Endothelial cell of umbilical vein (primary cell): ENCODE measurements around the gene CTNNA2. TPM values are rescaled to one million over a fixed set of nuclear protein-coding genes. Genes with fewer than 3 reads are reported as not detected.

Experiments
- BruUV-seq: library from RNA; stranded (reverse); fragments of 400-500 nt; replicated peaks from 2 replicates; lab custom pipeline; 2021; lab: Mats Ljungman, UMichigan
- CTCF ChIA-PET: fragments of 300-600, 350-600 bp; sonication (Branson Sonifier 250); formaldehyde crosslinking; loops from one replicate; lab custom pipeline; 2021; ENCODE audit warnings: antibody characterized with exemption, inconsistent platforms; lab: Charles Lee
- POLR2A ChIA-PET: fragments of 300-600, 350-600 bp; sonication (Branson Sonifier 250); formaldehyde crosslinking; loops from one replicate; lab custom pipeline; 2021; ENCODE audit warnings: antibody characterized with exemption, inconsistent platforms; lab: Charles Lee
- DNase-seq: peaks from one replicate; pipeline ENCODE4 v3.0.0-alpha.2; 2011; ENCODE audit warnings: low read depth, low spot score
- FAIRE-seq: peaks from 2 replicates; lab custom pipeline; 2011; peaks lifted over from hg19 to GRCh38; lab: Jason Lieb, UNC
- H2AFZ ChIP-seq: 2 replicates; pipeline ENCODE4 v1.6.0; 2012; ENCODE audit warnings: low read depth, low read length, control low read depth, inconsistent platforms
- H3K27ac ChIP-seq: 2 replicates; pipeline ENCODE4 v1.5.1; 2011; ENCODE audit warnings: low read depth, mild to moderate bottlenecking, control low read depth, low read length, moderate library complexity; ENCODE audit not compliant: insufficient read depth
- H3K27me3 ChIP-seq, 2 experiments: 2 replicates each; pipeline versions ENCODE4 v1.6.0 to v1.6.1; 2011; ENCODE audit warnings: low read length in 2 of 2, mixed read lengths in 1 of 2; ENCODE audit not compliant: control insufficient read depth in 2 of 2, insufficient read depth in 2 of 2
- H3K36me3 ChIP-seq, 2 experiments: 2 replicates in 1 of 2; 3 replicates in 1 of 2; pipeline ENCODE4 v1.5.1; 2011; ENCODE audit warnings: low read length in 2 of 2, mild to moderate bottlenecking in 1 of 2, moderate library complexity in 1 of 2; ENCODE audit not compliant: control insufficient read depth in 2 of 2, insufficient read depth in 2 of 2; ENCODE audit errors: extremely low read depth in 1 of 2
- H3K4me1 ChIP-seq: 3 replicates; pipeline ENCODE4 v1.5.1; 2011; ENCODE audit warnings: mild to moderate bottlenecking, low read length; ENCODE audit not compliant: control insufficient read depth, insufficient read depth; ENCODE audit errors: extremely low read depth
- H3K4me2 ChIP-seq: 2 replicates; pipeline ENCODE4 v1.6.1; 2011; ENCODE audit warnings: low read length, control low read depth, mixed read lengths; ENCODE audit not compliant: insufficient read depth
- H3K4me3 ChIP-seq, 3 experiments: fragments of 200-600 bp in 1 of 3; sonication (generic), shearing (Covaris generic) in 1 of 3; replicated peaks in 1 of 3; 2 replicates each; pipeline ENCODE4 v1.5.1; 2011 to 2016; ENCODE audit warnings: control low read depth in 3 of 3, low read length in 3 of 3, mild to moderate bottlenecking in 2 of 3, inconsistent platforms in 1 of 3, low read depth in 1 of 3, moderate library complexity in 1 of 3; ENCODE audit not compliant: insufficient read depth in 1 of 3
- H3K79me2 ChIP-seq: 2 replicates; pipeline ENCODE4 v1.6.0; 2012; ENCODE audit warnings: low read length, inconsistent platforms; ENCODE audit not compliant: control insufficient read depth, insufficient read depth
- H3K9ac ChIP-seq: replicated peaks from 2 replicates; pipeline ENCODE3; 2011; ENCODE audit warnings: low read length, control low read depth; ENCODE audit not compliant: insufficient read depth; ENCODE audit errors: extremely low read depth
- H3K9me1 ChIP-seq: replicated peaks from 3 replicates; pipeline ENCODE4 v1.6.0; 2011; ENCODE audit warnings: mild to moderate bottlenecking, low read length; ENCODE audit not compliant: control insufficient read depth, insufficient read depth; ENCODE audit errors: extremely low read depth
- H3K9me3 ChIP-seq: replicated peaks from 2 replicates; pipeline ENCODE4 v1.5.1; 2012; ENCODE audit warnings: low read length, inconsistent platforms; ENCODE audit not compliant: control insufficient read depth, insufficient read depth
- H4K20me1 ChIP-seq: replicated peaks from 2 replicates; pipeline ENCODE3; 2011; ENCODE audit warnings: mild to moderate bottlenecking, low read length; ENCODE audit not compliant: control insufficient read depth, insufficient read depth; ENCODE audit errors: extremely low read depth
- CTCF ChIP-seq, 2 donors: IDR thresholded peaks; 1 replicate in 1 of 2; 2 replicates in 1 of 2; pipeline ENCODE4 v1.5.1; 2011; ENCODE audit warnings: low read length in 2 of 2, mild to moderate bottlenecking in 2 of 2, moderate library complexity in 2 of 2, control low read depth in 1 of 2, inconsistent platforms in 1 of 2, low read depth in 1 of 2; ENCODE audit not compliant: insufficient read depth in 1 of 2; ENCODE audit errors: extremely low read depth in 1 of 2
- EZH2 ChIP-seq: IDR thresholded peaks from 2 replicates; pipeline ENCODE4 v1.6.1; 2012; ENCODE audit warnings: borderline replicate concordance, low read depth, mild to moderate bottlenecking, moderate library complexity, low read length, inconsistent platforms; ENCODE audit not compliant: severe bottlenecking
- FOS ChIP-seq: IDR thresholded peaks from 2 replicates; pipeline ENCODE4 v1.6.1; 2011; ENCODE audit warnings: mild to moderate bottlenecking, low read length, moderate library complexity, borderline replicate concordance; ENCODE audit not compliant: insufficient read depth
- GATA2 ChIP-seq: IDR thresholded peaks from 2 replicates; pipeline ENCODE4 v1.7.0; 2011; ENCODE audit warnings: low read depth, mild to moderate bottlenecking, moderate library complexity, mixed read lengths, low read length; ENCODE audit not compliant: insufficient read length, insufficient read depth
- JUN ChIP-seq: IDR thresholded peaks from 2 replicates; pipeline ENCODE4 v1.6.1; 2011; ENCODE audit warnings: borderline replicate concordance, low read depth; ENCODE audit not compliant: insufficient read length, insufficient read depth
- MAX ChIP-seq: IDR thresholded peaks from 2 replicates; pipeline ENCODE4 v1.6.1; 2011; ENCODE audit not compliant: insufficient read depth, insufficient read length
- MYC ChIP-seq: IDR thresholded peaks from one replicate; pipeline ENCODE4 v1.6.1; 2011; ENCODE audit warnings: mild to moderate bottlenecking, low read depth, low read length
- POLR2A ChIP-seq: IDR thresholded peaks from 2 replicates; pipeline ENCODE4 v1.6.1; 2012; ENCODE audit warnings: low read depth, mild to moderate bottlenecking, control low read depth, low read length
- POLR2AphosphoS5 ChIP-seq: IDR thresholded peaks from 2 replicates; pipeline ENCODE4 v1.6.1; 2012; ENCODE audit warnings: low read depth, mild to moderate bottlenecking, control low read depth, low read length, moderate library complexity; ENCODE audit not compliant: insufficient read depth
- dilution Hi-C: fragments of 300-500 bp; cut with MboI; formaldehyde crosslinking; loops from one replicate; pipeline ENCODE4 v1.15.0; 2019; ENCODE audit warnings: low sequenced_read_pairs; ENCODE audit not compliant: extremely low pct_ligation_motif_present
- intact Hi-C: fragments of 100-400 bp; cut with micrococcal nuclease; formaldehyde crosslinking; loops from one replicate; pipeline ENCODE4 v1.10.0; 2022
- polyA plus RNA-seq, 4 experiments: library from polyadenylated mRNA; depleted of rRNA in 3 of 4; stranded (reverse) in 3 of 4; unstranded in 1 of 4; fragments of >200 nt; gene quantifications; 2 replicates each; pipeline versions ENCODE4 v1.2.1 to v1.2.3, GENCODE V29; 2011 to 2012; ENCODE audit warnings: missing spikeins in 1 of 4
- total RNA-seq: library from RNA; stranded (reverse); gene quantifications from 2 replicates; pipeline ENCODE4 v1.2.3, GENCODE V29; 2021

The CTNNA2 gene
- total and polyA plus RNA-seq, 2 donors (not counting 3 experiments of a cell fraction or from before 2014, with no cell fraction given) = not detected

- H2AFZ ChIP-seq = no peak overlapping the region
- H3K4me2 ChIP-seq = no peak overlapping the region
- H3K9me3 ChIP-seq = peaks cover 6% of the 10 kb centered on the region
- H3K27me3 ChIP-seq = no peaks in the 10 kb centered on the region
- no peaks in the 10 kb centered on the region for H3K9me1 ChIP-seq
- BruUV-seq = no TSS peak
- H3K79me2 ChIP-seq = no peaks in the 10 kb centered on the region
- POLR2A ChIA-PET = no interaction called here
- intact Hi-C loops (no loop called here), dilution Hi-C loops (no loop called here)
- no peaks in the 10 kb centered on the region for H3K36me3 ChIP-seq
- TF ChIP-seq CTCF (IDR thresholded peaks at IDR 0.05; ENCODE audit: extremely low read depth in 1 of 2, insufficient read depth in 1 of 2, low read depth in 1 of 2, low read length in 2 of 2) = no peak
- no peak for TF ChIP-seq MYC
- TF ChIP-seq MAX = no peak
- no peak for TF ChIP-seq EZH2
- TF ChIP-seq JUN = no peak
- TF ChIP-seq POLR2AphosphoS5 = no peak
- no peak for TF ChIP-seq GATA2
- TF ChIP-seq POLR2A = no peak
- no peak for TF ChIP-seq FOS
- H3K27ac ChIP-seq = no peak overlapping the region
- H3K4me3 ChIP-seq = no peak overlapping the region
- CTCF ChIA-PET = no interaction called here
- no peaks in the 10 kb centered on the region for H4K20me1 ChIP-seq
- FAIRE-seq (no peak), DNase-seq (no peak)
- no peak overlapping the region for H3K9ac ChIP-seq
- H3K4me1 ChIP-seq = no peaks in the 10 kb centered on the region
These were observed 881.1 kb downstream of the CTNNA2 start for GRCh38 chr2:80393991-80394390.
